Right lobe of liver (tissue), 6 donors: ENCODE results near the gene SMIM44. TPM values are rescaled to one million over a fixed set of nuclear protein-coding genes. Genes with fewer than 3 reads are reported as not detected.
A peak's percentile ranks its signal among the peaks of the same experiment; 100 is the strongest.

ENCODE experiments used
- ATAC-seq, 4 donors: fragments of 200-7000 bp; cut with Tn5 transposase; one replicate each; pipeline ENCODE4 v1.9.1; 2020; ENCODE audit warnings: mild to moderate bottlenecking in 4 of 4, moderate library complexity in 4 of 4
- DNase-seq, 3 donors: peaks; one replicate each; pipeline ENCODE4 v3.0.0-alpha.2; 2020
- H3K27ac ChIP-seq, 3 donors: fragments of 200-600 bp; one replicate each; pipeline ENCODE4 v1.8.0; 2022
- H3K27me3 ChIP-seq, 2 donors: fragments of 200-600 bp; one replicate each; pipeline ENCODE4 v1.8.0; 2022
- H3K36me3 ChIP-seq, 4 donors: fragments of 200-600 bp; sonication (generic) in 1 of 4; one replicate each; pipeline versions ENCODE4 v1.5.1 to v1.8.0; 2017 to 2022; ENCODE audit warnings: control low read depth in 1 of 4
- H3K4me1 ChIP-seq, 4 donors: fragments of 200-600 bp; sonication (generic) in 1 of 4; one replicate each; pipeline versions ENCODE4 v1.5.1 to v1.8.0; 2017 to 2022; ENCODE audit warnings: control low read depth in 1 of 4
- H3K4me3 ChIP-seq, 3 donors: fragments of 200-600 bp; one replicate each; pipeline ENCODE4 v1.8.0; 2022
- H3K9me3 ChIP-seq, 4 donors: fragments of 200-600 bp; sonication (generic) in 1 of 4; one replicate each; pipeline versions ENCODE4 v1.5.1 to v1.8.0; 2017 to 2022; ENCODE audit warnings: control low read depth in 1 of 4
- CTCF ChIP-seq, 4 donors: fragments of 200-600 bp in 3 of 4; fragments of 450-650 bp in 1 of 4; IDR thresholded peaks; one replicate each; pipeline versions ENCODE4 v1.5.1 to v1.8.0; 2016 to 2022; ENCODE audit warnings: antibody characterized with exemption in 4 of 4, mild to moderate bottlenecking in 2 of 4
- POLR2A ChIP-seq: fragments of 450-650 bp; IDR thresholded peaks from one replicate; pipeline ENCODE4 v1.6.1; 2017; ENCODE audit warnings: antibody characterized with exemption, mild to moderate bottlenecking
- WGBS: methylation state at CpG from one replicate; pipeline ENCODE4 v1.1.6; 2018; ENCODE audit warnings: low coverage, low lambda C conversion rate; ENCODE audit not compliant: insufficient coverage; ENCODE audit errors: missing lambda C conversion rate; 5-methylcytosine and 5-hydroxymethylcytosine counted together
- intact Hi-C, 2 donors: fragments of 100-400 bp; cut with DNase I; formaldehyde crosslinking; loops; one replicate each; pipeline versions ENCODE4 v1.11.2 to v1.14.1; 2022
- total RNA-seq, 6 experiments: library from RNA; depleted of rRNA in 2 of 6; stranded (reverse); fragments of >200 nt in 2 of 6; fragmentation: NEBNext Ultra II Directional in 3 of 6; extraction: Animal tissue kit (Norgen Biotek cat#: 25700) in 3 of 6; gene quantifications; one replicate each; pipeline versions ENCODE4 v1.1.0 to v1.2.4, GENCODE V29; 2016 to 2023
- donor health status: DM: no; HTN: yes; CAD: no.
- donor health status: DM: no; HTN: no; CAD: no.
- donor health status: DM: no; HTN: no; CAD: no.
- donor health status: DM: no; HTN: yes; CAD: no.
- donor health status: DM: no; HTN: yes; CAD: no.

Gene SMIM44
- total RNA-seq, 6 experiments from 2014 or later, result not detected

DNA sequence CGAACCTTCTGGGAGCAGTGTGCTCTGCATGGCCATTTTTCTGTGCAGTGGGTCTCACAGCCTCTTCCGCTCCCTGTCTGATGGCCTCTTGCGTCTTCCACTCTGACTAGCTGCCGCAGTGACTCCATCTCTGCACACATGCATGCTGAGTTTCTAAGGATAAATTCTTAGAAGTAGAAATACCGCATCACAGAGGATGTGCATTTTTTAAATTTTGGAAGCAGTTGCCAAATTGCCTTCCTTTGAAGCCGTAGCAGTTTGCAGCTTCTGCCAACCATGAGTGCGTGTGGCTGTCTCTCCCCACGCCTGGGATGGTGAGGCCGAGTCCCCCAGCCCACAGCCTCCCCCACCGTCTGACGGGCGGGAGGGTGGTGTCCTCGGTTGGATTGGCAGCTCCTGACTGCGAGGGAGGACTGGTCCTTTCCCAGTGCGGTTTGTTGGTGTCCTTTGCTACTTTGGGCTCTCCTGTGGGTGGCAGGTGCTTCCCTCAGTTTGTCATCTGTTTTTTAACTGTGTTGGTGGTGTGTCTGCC, 32.7 kb upstream of the SMIM44 start:
- Histone ChIP-seq H3K27me3 (no peaks in the 10 kb centered on the region), H3K36me3 (peaks cover 0 to 8% (median 0%) of the 10 kb centered on the region in 4 donors), H3K27ac (peak overlapping the region in 2 of 3 donors; percentile 65 to 83), H3K4me3 (no peak overlapping the region), H3K4me1 (peaks cover 0 to 51% (median 23%) of the 10 kb centered on the region in 4 donors), H3K9me3 (no peaks in the 10 kb centered on the region)
- DNase-seq (peak in 1 of 3 donors; percentile 47), ATAC-seq (no peak)
- WGBS, result 40% methylated on average over 8 of the region's 15 CpGs
- intact Hi-C loops, result no loop called here
- TF ChIP-seq POLR2A (no peak), CTCF (IDR thresholded peaks at IDR 0.05) (no peak)

- Histone ChIP-seq H3K27ac (no peak overlapping the region), H3K9me3 (no peaks in the 10 kb centered on the region), H3K36me3 (peaks cover 0 to 8% (median 0%) of the 10 kb centered on the region in 4 donors), H3K27me3 (no peaks in the 10 kb centered on the region), H3K4me1 (peaks cover 0 to 53% (median 23%) of the 10 kb centered on the region in 4 donors), H3K4me3 (no peak overlapping the region)
- ATAC-seq, result no peak
- TF ChIP-seq POLR2A (no peak), CTCF (IDR thresholded peaks at IDR 0.05) (no peak)
- DNase-seq, result no peak
- no CpG with 5 or more reads among the region's 12 CpGs for WGBS
- intact Hi-C loops, result no loop called here
Observed at GRCh38 chr19:3514930-3515329, 31.7 kb upstream of the SMIM44 start.

DNA sequence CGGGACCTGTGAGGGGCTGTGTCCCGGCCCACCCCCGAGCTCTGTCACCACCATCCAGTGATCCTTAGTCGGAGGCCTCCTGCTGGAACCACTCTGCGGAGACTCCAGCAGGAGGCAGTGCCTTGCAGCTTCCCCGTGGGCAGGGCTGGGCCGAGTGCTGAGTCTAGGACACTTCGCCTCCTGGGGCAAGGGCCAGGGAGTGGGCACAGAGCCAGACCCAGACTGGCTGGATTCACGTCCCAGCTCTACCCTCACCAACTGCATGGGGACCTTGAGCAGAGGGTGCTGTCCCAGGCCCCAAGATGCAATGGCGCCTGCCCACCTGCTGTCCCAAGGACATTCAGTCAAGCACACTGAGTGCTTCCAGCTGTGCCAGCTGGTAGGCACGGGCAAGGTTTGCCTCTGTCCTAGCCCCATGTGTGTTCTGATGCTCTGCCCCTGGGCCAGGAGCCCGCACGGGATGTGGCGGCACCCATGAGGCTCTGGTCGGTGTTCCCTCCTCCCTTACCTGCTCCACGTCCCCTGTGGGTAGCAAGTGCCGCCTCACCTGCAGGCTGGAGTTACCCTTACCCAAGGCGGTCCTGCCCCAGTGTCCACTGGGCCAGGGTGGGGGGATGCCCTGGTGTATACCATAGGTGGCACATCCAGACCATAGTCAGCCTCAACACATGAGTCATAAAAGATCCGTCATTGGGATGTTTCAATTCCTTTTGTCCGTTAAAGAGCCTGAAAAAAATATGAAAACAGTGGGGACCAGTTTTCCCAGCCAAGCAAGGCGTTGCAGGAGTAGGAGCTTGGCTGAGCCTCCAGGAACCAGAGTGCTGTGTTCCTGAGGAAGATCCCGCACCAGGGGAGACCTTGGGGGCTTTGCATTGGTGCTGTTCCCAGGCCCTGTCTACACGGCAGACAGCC, 30.2 kb upstream of the SMIM44 start:
- TF ChIP-seq POLR2A (no peak), CTCF (IDR thresholded peaks at IDR 0.05) (peak in 1 of 4 donors; percentile 10)
- no peaks in the 10 kb centered on the region for H3K9me3 ChIP-seq
- DNase-seq (peak in 2 of 3 donors; percentile 35 to 74), ATAC-seq (peak in 3 of 4 donors; percentile 2 to 16 (median 12))
- H3K4me3 ChIP-seq, result no peak overlapping the region
- WGBS, result 86% methylated on average over 5 of the region's 23 CpGs
- peaks cover 0 to 58% (median 26%) of the 10 kb centered on the region in 4 donors for H3K4me1 ChIP-seq
- H3K27me3 ChIP-seq, result no peaks in the 10 kb centered on the region
- H3K36me3 ChIP-seq, result peaks cover 0 to 3% (median 0%) of the 10 kb centered on the region in 4 donors
- H3K27ac ChIP-seq, result no peak overlapping the region
- intact Hi-C loops, result no loop called here

DNA sequence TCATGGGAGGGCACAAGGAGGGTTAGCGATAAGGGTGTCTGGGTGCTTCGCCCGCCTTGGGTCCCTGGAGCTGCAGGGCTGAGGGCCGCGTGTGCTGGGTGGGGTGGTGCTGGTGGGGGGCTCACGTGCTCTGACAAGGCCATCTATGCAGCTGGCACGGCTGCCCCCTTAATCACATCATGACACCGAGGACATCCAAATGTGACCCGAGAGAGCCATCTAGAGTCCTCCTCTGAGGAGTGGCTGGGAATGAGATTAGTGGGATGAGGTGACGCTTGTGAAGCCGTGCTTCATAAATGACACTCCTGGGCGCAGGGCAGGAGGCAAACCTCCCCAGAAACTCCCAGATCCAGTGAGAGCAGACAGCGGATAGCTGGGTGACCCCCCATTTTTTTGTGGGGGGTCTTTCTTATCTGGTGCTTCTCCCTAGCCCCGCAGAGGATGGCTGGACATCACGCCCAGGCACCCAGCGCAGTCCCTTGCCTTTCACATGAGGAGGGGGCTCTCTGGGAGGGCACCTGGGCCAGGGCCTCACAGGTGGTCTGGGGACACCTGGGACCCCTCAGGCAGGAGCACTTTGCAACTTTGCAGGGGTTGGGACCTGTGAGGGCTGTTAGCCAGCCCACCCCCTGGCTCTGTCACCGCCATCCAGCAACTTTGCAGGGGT, 29.5 kb upstream of the SMIM44 start:
- ATAC-seq (no peak), DNase-seq (peak in 1 of 3 donors; percentile 36)
- Histone ChIP-seq H3K27ac (no peak overlapping the region), H3K4me3 (no peak overlapping the region), H3K4me1 (peaks cover 0 to 53% (median 24%) of the 10 kb centered on the region in 4 donors), H3K27me3 (no peaks in the 10 kb centered on the region), H3K9me3 (no peaks in the 10 kb centered on the region), H3K36me3 (peaks cover 0 to 3% (median 0%) of the 10 kb centered on the region in 4 donors)
- intact Hi-C loops, result no loop called here
- no peak for TF ChIP-seq POLR2A
- peak in 1 of 4 donors; percentile 4 for TF ChIP-seq CTCF (IDR thresholded peaks at IDR 0.05)
- no CpG with 5 or more reads among the region's 17 CpGs for WGBS
